Psoas muscle (tissue), 8 donors: Measurements from ENCODE around the gene ZNF529. TPM values are rescaled to one million over a fixed set of nuclear protein-coding genes. Genes with fewer than 3 reads are reported as not detected.

Experiments used
- ATAC-seq, 4 donors: fragments of 200-7000 bp; cut with Tn5 transposase; one replicate each; pipeline ENCODE4 v1.9.1; 2020; ENCODE audit warnings: moderate library complexity in 3 of 4, mild to moderate bottlenecking in 2 of 4
- DNase-seq, 2 donors: peaks; one replicate each; pipeline ENCODE4 v3.0.0-alpha.2; 2020
- H3K27ac ChIP-seq: fragments of 200-600 bp; one replicate; pipeline ENCODE4 v1.8.0; 2022
- H3K27me3 ChIP-seq, 3 donors: fragments of 200-600 bp in 1 of 3; one replicate each; pipeline versions ENCODE4 v1.6.1 to v1.8.0; 2013 to 2022; ENCODE audit warnings: low read length in 2 of 3, mild to moderate bottlenecking in 2 of 3, moderate library complexity in 1 of 3; ENCODE audit not compliant: insufficient read depth in 3 of 3
- H3K36me3 ChIP-seq, 2 donors: fragments of 200-600 bp in 1 of 2; one replicate each; pipeline versions ENCODE4 v1.6.1 to v1.8.0; 2013 to 2022; ENCODE audit warnings: low read depth in 1 of 2, mild to moderate bottlenecking in 1 of 2, moderate library complexity in 1 of 2; ENCODE audit not compliant: insufficient read depth in 1 of 2
- H3K4me1 ChIP-seq: fragments of 200-600 bp; one replicate; pipeline ENCODE4 v1.8.0; 2022
- H3K4me3 ChIP-seq: fragments of 200-600 bp; one replicate; pipeline ENCODE4 v1.8.0; 2022; ENCODE audit warnings: mild to moderate bottlenecking
- H3K9me3 ChIP-seq: fragments of 200-600 bp; one replicate; pipeline ENCODE4 v1.8.0; 2022
- CTCF ChIP-seq: fragments of 200-600 bp; IDR thresholded peaks from one replicate; pipeline ENCODE4 v1.8.0; 2022; ENCODE audit warnings: antibody characterized with exemption
- WGBS, 3 donors: extraction: QIAGEN DNeasy Blood & Tissue Kit; methylation state at CpG; one replicate each; pipeline versions ENCODE4 v1.1.6 to v1.1.7; 2013; 5-methylcytosine and 5-hydroxymethylcytosine counted together
- intact Hi-C, 2 donors: fragments of 100-400 bp; cut with DNase I; formaldehyde crosslinking; loops; one replicate each; pipeline versions ENCODE4 v1.11.0 to v1.14.2; 2022
- polyA plus RNA-seq, 3 donors: library from polyadenylated mRNA; stranded (reverse); fragments of 200-250 nt; gene quantifications; one replicate each; pipeline ENCODE4 v1.2.3, GENCODE V29; 2013
- total RNA-seq, 4 donors: library from RNA; stranded (reverse); fragmentation: NEBNext Ultra II Directional in 2 of 4; extraction: Animal tissue kit (Norgen Biotek cat#: 25700) in 2 of 4; gene quantifications; one replicate each; pipeline versions ENCODE4 v1.2.1 to v1.2.4, GENCODE V29; 2021 to 2023
- donor health status: healthy with polysubstance abuse.
- donor health status: DM: no; HTN: no; CAD: no; lungs with moderate emphysema.
- donor health status: Bipolar disorder and iron deficiency.
- donor health status: healthy.
- donor health status: DM: yes; HTN: yes; CAD: no.
- donor health status: DM: no; HTN: no; CAD: no.
- donor health status: DM: no; HTN: no; CAD: no.
- donor health status: DM: yes; HTN: yes; CAD: no.

The ZNF529 gene
- total and polyA plus RNA-seq, 7 donors = 2.3 to 10.4 (median 6.1) TPM

DNA sequence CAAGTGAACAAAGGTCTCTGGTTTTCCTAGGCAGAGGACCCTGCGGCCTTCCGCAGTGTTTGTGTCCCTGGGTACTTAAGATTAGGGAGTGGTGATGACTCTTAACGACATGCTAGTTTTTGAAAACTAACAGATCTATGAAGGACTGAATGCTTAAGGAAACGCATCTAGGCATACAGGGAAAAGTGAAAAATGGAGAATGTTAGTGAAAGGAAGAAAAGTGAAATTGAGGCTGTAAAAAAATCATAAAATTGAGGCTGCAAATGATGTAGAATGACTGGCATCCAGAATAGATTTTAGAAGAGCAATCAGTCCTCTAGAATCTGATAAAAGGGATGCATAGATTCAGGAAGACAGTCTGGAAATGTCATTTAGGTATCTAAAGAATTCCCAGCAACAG, 48.5 kb downstream of the ZNF529 start:
- Histone ChIP-seq H3K36me3 (peaks cover 10 to 51% of the 10 kb centered on the region in 2 donors), H3K27me3 (no peaks in the 10 kb centered on the region), H3K9me3 (peaks cover 78% of the 10 kb centered on the region), H3K4me3 (no peak overlapping the region), H3K4me1 (peaks cover 4% of the 10 kb centered on the region), H3K27ac (no peak overlapping the region)
- 96 to 99% (median 99%) methylated on average over 4 of the region's 4 CpGs for WGBS, 3 donors
- DNase-seq = no peak
- intact Hi-C loops = loop anchor here (5.0 kb wide), 2 partner anchors 48 to 307 kb away; partner anchors contain the start of genes ZNF146 (in 1 of the 2) and ZNF529 (in 1 of the 2)
- no peak for ATAC-seq
- no peak for TF ChIP-seq CTCF

DNA sequence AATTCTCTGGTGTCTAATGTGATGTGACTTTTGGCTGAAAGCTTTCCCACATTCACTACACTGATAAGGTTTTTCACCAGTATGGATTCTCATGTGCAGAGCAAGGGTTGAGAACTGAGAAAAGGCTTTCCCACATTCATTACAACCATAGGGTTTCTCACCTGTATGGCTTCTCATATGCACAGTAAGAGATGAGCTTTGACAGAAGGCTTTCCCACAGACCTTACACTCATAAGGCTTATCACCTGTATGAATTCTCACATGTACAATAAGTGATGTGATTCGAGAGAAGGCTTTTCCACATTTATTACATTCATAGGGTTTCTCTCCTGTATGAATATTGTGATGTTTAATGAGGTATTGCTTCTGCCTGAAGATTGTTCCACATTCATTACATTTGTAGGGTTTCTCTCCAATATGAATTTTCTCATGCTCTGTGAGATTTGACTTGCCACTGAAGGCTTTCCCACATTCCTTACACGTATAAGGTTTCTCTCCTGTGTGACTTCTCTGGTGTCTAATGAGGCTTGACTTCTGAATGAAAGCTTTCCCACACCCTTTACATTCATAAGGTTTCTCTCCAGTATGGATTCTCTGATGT, 59.0 kb downstream of the ZNF529 start:
- Histone ChIP-seq H3K9me3 (peaks cover 98% of the 10 kb centered on the region), H3K4me3 (no peak overlapping the region), H3K36me3 (peaks cover 27 to 56% of the 10 kb centered on the region in 2 donors), H3K4me1 (no peaks in the 10 kb centered on the region), H3K27me3 (no peaks in the 10 kb centered on the region), H3K27ac (no peak overlapping the region)
- 97 to 99% (median 99%) methylated on average over 2 of the region's 2 CpGs for WGBS, 3 donors
- intact Hi-C loops = no loop called here
- TF ChIP-seq CTCF = no peak
- no peak for DNase-seq
- ATAC-seq = no peak

- intact Hi-C loops = no loop called here
- peaks cover 94% of the 10 kb centered on the region for H3K9me3 ChIP-seq
- H3K4me3 ChIP-seq = no peak overlapping the region
- no peak for TF ChIP-seq CTCF
- DNase-seq (no peak), ATAC-seq (no peak)
- 85 to 92% (median 91%) methylated on average over 3 of the region's 3 CpGs for WGBS, 3 donors
- no peak overlapping the region for H3K27ac ChIP-seq
- H3K4me1 ChIP-seq = no peaks in the 10 kb centered on the region
- no peaks in the 10 kb centered on the region for H3K27me3 ChIP-seq
- peaks cover 0 to 3% of the 10 kb centered on the region in 2 donors for H3K36me3 ChIP-seq
These were observed 64.8 kb downstream of the ZNF529 start for GRCh38 chr19:36508325-36508724.

DNA sequence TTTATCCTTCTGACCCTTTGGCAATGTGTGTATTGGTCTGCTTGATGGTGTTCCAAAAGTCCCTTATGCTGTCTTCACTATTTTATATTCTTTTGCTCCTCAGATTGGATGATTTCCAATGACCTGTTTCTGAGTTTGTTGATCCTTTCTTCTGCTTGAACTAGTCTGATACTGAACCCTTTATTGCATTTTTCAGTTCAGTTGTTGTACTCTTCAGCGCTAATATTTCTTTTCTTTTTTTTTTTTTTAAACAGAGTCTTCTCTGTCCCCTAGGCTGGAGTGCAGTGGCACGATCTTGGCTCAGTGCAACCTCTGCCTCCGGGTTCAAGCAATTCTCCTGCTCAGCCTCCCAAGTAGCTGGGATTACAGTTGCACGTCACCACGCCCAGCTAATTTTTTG, 71.1 kb downstream of the ZNF529 start:
- Histone ChIP-seq H3K27ac (no peak overlapping the region), H3K9me3 (peaks cover 70% of the 10 kb centered on the region)

More for the DNA sequence above, 71.1 kb downstream of the ZNF529 start:
- no peak overlapping the region for H3K4me3 ChIP-seq
- no peaks in the 10 kb centered on the region for H3K4me1 ChIP-seq
- WGBS, 3 donors = 92 to 94% (median 93%) methylated on average over 5 of the region's 5 CpGs
- no peaks in the 10 kb centered on the region for H3K36me3 ChIP-seq
- ATAC-seq (no peak), DNase-seq (no peak)
- TF ChIP-seq CTCF = no peak
- intact Hi-C loops = no loop called here
- H3K27me3 ChIP-seq = no peaks in the 10 kb centered on the region
